Breast epithelium (tissue), 4 donors: ENCODE results near the gene GNAI2. TPM values are rescaled to one million over a fixed set of nuclear protein-coding genes. Genes with fewer than 3 reads are reported as not detected.
"Not testable (repeated sequence)": the region's sequence is repeated elsewhere in the genome, so short reads cannot be mapped to it uniquely, and the experiment has no call there.

Source experiments
- DNase-seq, 2 donors: peaks; one replicate each; pipeline ENCODE4 v3.0.0-alpha.2; 2019; ENCODE audit warnings: low spot score in 2 of 2
- H3K27ac ChIP-seq, 2 donors: fragments of 200-600 bp; sonication (generic) in 1 of 2; one replicate each; pipeline ENCODE4 v1.5.1; 2016 to 2019; ENCODE audit warnings: mild to moderate bottlenecking in 1 of 2
- H3K27me3 ChIP-seq, 2 donors: fragments of 200-600 bp; sonication (generic) in 1 of 2; one replicate each; pipeline versions ENCODE4 v1.5.1 to v1.6.0; 2017 to 2019; ENCODE audit warnings: control low read depth in 1 of 2, mild to moderate bottlenecking in 1 of 2
- H3K36me3 ChIP-seq: fragments of 200-600 bp; one replicate; pipeline ENCODE4 v1.5.1; 2019
- H3K4me1 ChIP-seq, 2 donors: fragments of 200-600 bp; sonication (generic); one replicate each; pipeline ENCODE4 v1.5.1; 2016 to 2019; ENCODE audit warnings: control low read depth in 1 of 2
- H3K4me3 ChIP-seq, 3 donors: fragments of 200-600 bp; sonication (generic); 1 replicate in 2 of 3; 2 replicates in 1 of 3; pipeline ENCODE4 v1.5.1; 2016 to 2019; ENCODE audit warnings: mild to moderate bottlenecking in 3 of 3, moderate library complexity in 2 of 3
- H3K9me3 ChIP-seq, 2 donors: fragments of 200-600 bp; sonication (generic) in 1 of 2; one replicate each; pipeline ENCODE4 v1.5.1; 2016 to 2019; ENCODE audit warnings: control low read depth in 1 of 2
- POLR2A ChIP-seq: fragments of 450-650 bp; IDR thresholded peaks from one replicate; pipeline ENCODE4 v1.6.1; 2016; ENCODE audit warnings: antibody characterized with exemption, mild to moderate bottlenecking, moderate library complexity
- POLR2AphosphoS5 ChIP-seq, 3 donors: sonication (generic); formaldehyde crosslinking; IDR thresholded peaks; one replicate each; pipeline ENCODE4 v1.6.1; 2017; ENCODE audit warnings: antibody characterized with exemption in 3 of 3
- intact Hi-C: fragments of 100-400 bp; cut with DNase I; formaldehyde crosslinking; loops from one replicate; pipeline ENCODE4 v1.15.1; 2023; ENCODE audit warnings: low total_unique reads
- total RNA-seq, 3 donors: library from RNA; depleted of rRNA; stranded (reverse); fragments of >200 nt; gene quantifications; one replicate each; pipeline ENCODE4 v1.1.0, GENCODE V29; 2016
- TF ChIP-seq, protein P1 (sequence below), 3 donors: fragments of 450-650 bp; IDR thresholded peaks; one replicate each; pipeline ENCODE4 v1.5.1; 2016 to 2017; ENCODE audit warnings: antibody characterized with exemption in 3 of 3, mild to moderate bottlenecking in 3 of 3, moderate library complexity in 3 of 3

The GNAI2 gene
- total RNA-seq, 3 donors from 2014 or later: 95.3 to 232 (median 162) TPM

DNA sequence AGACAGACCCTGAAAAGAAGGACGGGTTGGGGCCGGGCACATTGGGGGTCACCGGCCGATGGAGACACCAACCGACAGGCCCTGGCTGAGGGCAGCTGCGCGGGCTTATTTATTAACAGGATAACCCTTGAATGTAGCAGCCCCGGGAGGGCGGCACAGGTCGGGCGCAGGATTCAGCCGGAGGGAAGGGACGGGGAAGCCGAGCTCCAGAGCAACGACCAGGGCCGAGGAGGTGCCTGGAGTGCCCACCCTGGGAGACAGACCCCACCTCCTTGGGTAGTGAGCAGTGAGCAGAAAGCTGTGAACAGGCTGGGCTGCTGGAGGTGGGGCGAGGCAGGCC is 40.7 kb downstream of the GNAI2 start:
- Histone ChIP-seq H3K27ac (no peak overlapping the region), H3K9me3 (no peaks in the 10 kb centered on the region), H3K27me3 (no peaks in the 10 kb centered on the region), H3K4me1 (no peaks in the 10 kb centered on the region), H3K4me3 (no peak overlapping the region), H3K36me3 (no peaks in the 10 kb centered on the region)
- no peak for DNase-seq
- intact Hi-C loops: no loop called here
- TF ChIP-seq POLR2AphosphoS5 (IDR thresholded peaks at IDR 0.05): no peak
- TF ChIP-seq POLR2A: no peak
- TF ChIP-seq, protein P1, sequence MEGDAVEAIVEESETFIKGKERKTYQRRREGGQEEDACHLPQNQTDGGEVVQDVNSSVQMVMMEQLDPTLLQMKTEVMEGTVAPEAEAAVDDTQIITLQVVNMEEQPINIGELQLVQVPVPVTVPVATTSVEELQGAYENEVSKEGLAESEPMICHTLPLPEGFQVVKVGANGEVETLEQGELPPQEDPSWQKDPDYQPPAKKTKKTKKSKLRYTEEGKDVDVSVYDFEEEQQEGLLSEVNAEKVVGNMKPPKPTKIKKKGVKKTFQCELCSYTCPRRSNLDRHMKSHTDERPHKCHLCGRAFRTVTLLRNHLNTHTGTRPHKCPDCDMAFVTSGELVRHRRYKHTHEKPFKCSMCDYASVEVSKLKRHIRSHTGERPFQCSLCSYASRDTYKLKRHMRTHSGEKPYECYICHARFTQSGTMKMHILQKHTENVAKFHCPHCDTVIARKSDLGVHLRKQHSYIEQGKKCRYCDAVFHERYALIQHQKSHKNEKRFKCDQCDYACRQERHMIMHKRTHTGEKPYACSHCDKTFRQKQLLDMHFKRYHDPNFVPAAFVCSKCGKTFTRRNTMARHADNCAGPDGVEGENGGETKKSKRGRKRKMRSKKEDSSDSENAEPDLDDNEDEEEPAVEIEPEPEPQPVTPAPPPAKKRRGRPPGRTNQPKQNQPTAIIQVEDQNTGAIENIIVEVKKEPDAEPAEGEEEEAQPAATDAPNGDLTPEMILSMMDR (IDR thresholded peaks at IDR 0.05): no peak

DNA sequence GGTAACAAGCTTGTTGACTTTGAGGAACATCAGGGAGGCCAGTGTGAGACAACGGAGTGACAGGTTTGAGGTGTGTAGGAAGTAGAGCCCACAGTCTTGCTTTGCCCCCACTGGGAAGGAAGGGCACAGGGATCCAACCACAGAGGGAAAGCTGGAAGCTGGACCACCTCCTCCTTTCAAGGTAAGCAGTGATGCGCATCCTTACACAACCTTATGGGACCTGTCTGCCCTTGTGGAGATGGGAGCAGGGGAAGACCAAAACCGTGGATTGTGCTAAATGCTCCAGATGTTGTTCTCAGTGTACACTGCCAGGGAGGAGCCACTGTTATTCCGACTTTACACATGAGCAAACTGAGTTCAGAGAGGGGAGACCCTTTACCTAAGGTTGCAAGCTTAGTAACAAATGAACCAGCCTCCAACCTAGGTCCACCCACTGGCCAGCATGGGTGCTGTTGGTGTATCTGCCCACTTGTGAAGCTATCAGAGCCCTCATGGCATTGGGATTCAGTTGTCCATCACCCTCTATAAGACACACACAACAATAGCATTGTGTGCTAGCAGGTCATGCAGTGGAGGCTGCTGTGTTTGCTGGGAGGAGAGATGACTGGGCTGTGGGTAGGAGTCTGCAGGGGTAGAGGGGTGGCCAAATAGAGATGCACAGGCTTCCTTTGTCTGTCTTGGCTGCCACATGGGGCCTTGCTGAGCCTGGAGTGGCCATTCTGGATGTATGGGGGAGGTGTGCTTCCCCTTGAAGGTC is 42.3 kb downstream of the GNAI2 start:
- no peaks in the 10 kb centered on the region for H3K36me3 ChIP-seq
- H3K27ac ChIP-seq: no peak overlapping the region
- no peak overlapping the region for H3K4me3 ChIP-seq
- TF ChIP-seq POLR2A (no peak), POLR2AphosphoS5 (IDR thresholded peaks at IDR 0.05) (no peak)
- TF ChIP-seq, protein P1 (IDR thresholded peaks at IDR 0.05): no peak
- no peaks in the 10 kb centered on the region for H3K4me1 ChIP-seq
- no peaks in the 10 kb centered on the region for H3K27me3 ChIP-seq
- intact Hi-C loops: no loop called here
- DNase-seq: no peak
- no peaks in the 10 kb centered on the region for H3K9me3 ChIP-seq

GRCh38 chr3:50278880-50279224 is 42.8 kb downstream of the GNAI2 start, which contains the start of gene LSMEM2:
Gene LSMEM2 (plus strand): TSS chr3:50279087. CDS start chr3:50279114, 27 bp downstream.
- H3K36me3 ChIP-seq: no peaks in the 10 kb centered on the region
- intact Hi-C loops: no loop called here
- no peak within 1 kb of the TSS for H3K4me3 ChIP-seq
- no peak within 1 kb of the TSS for H3K27ac ChIP-seq
- no peaks in the 10 kb centered on the region for H3K9me3 ChIP-seq
- H3K4me1 ChIP-seq: no peaks in the 10 kb centered on the region
- no peak for DNase-seq
- H3K27me3 ChIP-seq: no peaks in the 10 kb centered on the region
- TF ChIP-seq POLR2A: no peak

- no peaks in the 10 kb centered on the region for H3K9me3 ChIP-seq
- intact Hi-C loops: no loop called here
- DNase-seq: no peak
- no peaks in the 10 kb centered on the region for H3K27me3 ChIP-seq
- H3K27ac ChIP-seq: no peak overlapping the region
- H3K4me1 ChIP-seq: no peaks in the 10 kb centered on the region
- TF ChIP-seq POLR2AphosphoS5 (IDR thresholded peaks at IDR 0.05): no peak
- TF ChIP-seq POLR2A: no peak
- TF ChIP-seq, protein P1 (IDR thresholded peaks at IDR 0.05): no peak
- no peak overlapping the region for H3K4me3 ChIP-seq
- no peaks in the 10 kb centered on the region for H3K36me3 ChIP-seq
These were observed 43.4 kb downstream of the GNAI2 start for GRCh38 chr3:50279255-50280016.

DNA sequence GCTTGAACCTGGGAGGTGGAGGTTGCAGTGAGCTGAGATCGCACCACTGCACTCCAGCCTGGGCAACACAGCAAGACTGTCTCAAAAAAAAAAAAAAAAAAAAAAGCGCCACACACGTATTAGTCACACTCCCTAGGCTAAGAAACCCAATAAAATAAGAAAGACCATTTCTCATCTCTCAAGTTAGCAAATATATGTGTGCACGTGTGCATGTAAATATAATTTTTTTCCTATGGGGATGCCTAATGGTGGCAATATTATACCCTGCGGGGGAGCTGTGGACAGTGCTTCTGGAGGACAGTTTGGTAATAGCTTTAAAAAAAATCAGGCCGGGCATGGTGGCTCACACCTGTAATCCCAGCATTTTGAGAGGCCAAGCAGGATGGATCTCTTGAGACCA is 48.1 kb downstream of the GNAI2 start:
- H3K27ac ChIP-seq, H3K36me3 ChIP-seq, DNase-seq, intact Hi-C loops, H3K27me3 ChIP-seq, H3K4me1 ChIP-seq, H3K9me3 ChIP-seq, H3K4me3 ChIP-seq: not testable (repeated sequence)
